Peyer's patch (tissue), 4 donors: ENCODE data around the gene CTNS.

Experiments used
- CTCF ChIP-seq, 6 experiments: fragments of 450-650 bp in 4 of 6; fragments of 200-600 bp in 2 of 6; sonication (generic) in 1 of 6; IDR thresholded peaks; one replicate each; pipeline ENCODE4 v1.5.1; 2017 to 2019; ENCODE audit warnings: antibody characterized with exemption in 6 of 6, mild to moderate bottlenecking in 3 of 6, moderate library complexity in 1 of 6
- POLR2A ChIP-seq, 2 donors: fragments of 450-650 bp; IDR thresholded peaks; one replicate each; pipeline ENCODE4 v1.5.1; 2017; ENCODE audit warnings: antibody characterized with exemption in 2 of 2, mild to moderate bottlenecking in 2 of 2, moderate library complexity in 2 of 2

DNA sequence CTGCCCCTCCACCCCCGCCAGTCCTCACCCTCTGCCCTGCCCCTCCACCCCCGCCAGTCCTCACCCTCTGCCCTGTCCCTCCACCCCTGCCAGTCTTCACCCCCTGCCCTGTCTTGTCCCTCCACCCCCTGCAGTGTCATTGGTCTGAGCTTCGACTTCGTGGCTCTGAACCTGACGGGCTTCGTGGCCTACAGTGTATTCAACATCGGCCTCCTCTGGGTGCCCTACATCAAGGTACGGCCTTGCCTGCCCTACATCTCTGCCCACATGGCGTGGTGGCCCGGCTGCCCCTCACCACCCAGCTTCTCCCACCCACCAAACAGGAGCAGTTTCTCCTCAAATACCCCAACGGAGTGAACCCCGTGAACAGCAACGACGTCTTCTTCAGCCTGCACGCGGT is 19.8 kb downstream of the CTNS start:
- no peak for TF ChIP-seq POLR2A (IDR thresholded peaks at IDR 0.05)
- no peak for TF ChIP-seq CTCF (IDR thresholded peaks at IDR 0.05)
